Ascending aorta (tissue), 2 donors: ENCODE data around the gene DUS1L. TPM values are rescaled to one million over a fixed set of nuclear protein-coding genes. Genes with fewer than 3 reads are reported as not detected.
A peak's percentile ranks its signal among the peaks of the same experiment; 100 is the strongest.

Experiments used
- DNase-seq, 2 donors: peaks; one replicate each; pipeline ENCODE4 v3.0.0-alpha.2; 2019; ENCODE audit warnings: low spot score in 2 of 2
- H3K27ac ChIP-seq, 2 donors: fragments of 200-600 bp; sonication (generic); one replicate each; pipeline ENCODE4 v1.5.1; 2016 to 2017; ENCODE audit warnings: mild to moderate bottlenecking in 1 of 2
- H3K27me3 ChIP-seq: fragments of 200-600 bp; sonication (generic); one replicate; pipeline ENCODE4 v1.5.1; 2017
- H3K36me3 ChIP-seq, 2 donors: fragments of 200-600 bp; sonication (generic); one replicate each; pipeline ENCODE4 v1.5.1; 2016
- H3K4me1 ChIP-seq, 2 donors: fragments of 200-600 bp; sonication (generic); one replicate each; pipeline ENCODE4 v1.5.1; 2016 to 2017; ENCODE audit warnings: mild to moderate bottlenecking in 1 of 2
- H3K4me3 ChIP-seq, 2 donors: fragments of 200-600 bp; sonication (generic); one replicate each; pipeline ENCODE4 v1.5.1; 2016 to 2017; ENCODE audit warnings: mild to moderate bottlenecking in 1 of 2
- H3K9me3 ChIP-seq, 2 donors: fragments of 200-600 bp; sonication (generic); one replicate each; pipeline ENCODE4 v1.5.1; 2016
- CTCF ChIP-seq, 3 experiments: fragments of 200-600 bp in 2 of 3; fragments of 450-650 bp in 1 of 3; sonication (generic) in 2 of 3; IDR thresholded peaks; one replicate each; pipeline ENCODE4 v1.5.1; 2016 to 2019; ENCODE audit warnings: antibody characterized with exemption in 3 of 3, mild to moderate bottlenecking in 1 of 3, moderate library complexity in 1 of 3
- intact Hi-C: fragments of 100-400 bp; cut with DNase I; formaldehyde crosslinking; loops from one replicate; pipeline ENCODE4 v1.15.1; 2023
- total RNA-seq: library from RNA; depleted of rRNA; stranded (reverse); fragments of >200 nt; gene quantifications from one replicate; pipeline ENCODE4 v1.1.0, GENCODE V29; 2016

Gene DUS1L
- total RNA-seq, 1 donor from 2014 or later: 111 TPM

GRCh38 chr17:82096709-82097183, 31.1 kb upstream of the DUS1L start:
- no peak for TF ChIP-seq CTCF (IDR thresholded peaks at IDR 0.05)
- DNase-seq: no peak
- Histone ChIP-seq H3K27me3 (no peaks in the 10 kb centered on the region), H3K4me3 (peak overlapping the region; percentile 67 to 98), H3K36me3 (peaks cover 34 to 40% of the 10 kb centered on the region in 2 donors), H3K9me3 (no peaks in the 10 kb centered on the region), H3K4me1 (peaks cover 14 to 16% of the 10 kb centered on the region in 2 donors), H3K27ac (peak overlapping the region; percentile 94 to 96)
- intact Hi-C loops: loop anchor here (5.0 kb wide), 1 partner anchor 169 kb away; the partner anchor contains the start of gene MAFG

- Histone ChIP-seq H3K36me3 (peaks cover 39 to 48% of the 10 kb centered on the region in 2 donors), H3K9me3 (no peaks in the 10 kb centered on the region), H3K27ac (no peak overlapping the region), H3K4me1 (peaks cover 14 to 16% of the 10 kb centered on the region in 2 donors), H3K27me3 (no peaks in the 10 kb centered on the region), H3K4me3 (peak overlapping the region in 1 of 2 donors; percentile 98)
- no peak for DNase-seq
- no peak for TF ChIP-seq CTCF (IDR thresholded peaks at IDR 0.05)
- intact Hi-C loops: loop anchor here (5.0 kb wide), 1 partner anchor 169 kb away; the partner anchor contains the start of gene MAFG
Observed at GRCh38 chr17:82095777-82096708, 30.4 kb upstream of the DUS1L start.

GRCh38 chr17:82094931-82095776, 29.6 kb upstream of the DUS1L start:
- TF ChIP-seq CTCF (IDR thresholded peaks at IDR 0.05): no peak
- no peak overlapping the region for H3K4me3 ChIP-seq
- no peak overlapping the region for H3K27ac ChIP-seq
- peaks cover 14 to 16% of the 10 kb centered on the region in 2 donors for H3K4me1 ChIP-seq
- H3K27me3 ChIP-seq: no peaks in the 10 kb centered on the region
- intact Hi-C loops: loop anchor here (5.0 kb wide), 1 partner anchor 168 kb away; the partner anchor contains the start of gene MAFG
- H3K36me3 ChIP-seq: peaks cover 48 to 56% of the 10 kb centered on the region in 2 donors
- no peaks in the 10 kb centered on the region for H3K9me3 ChIP-seq
- no peak for DNase-seq

GRCh38 chr17:82092995-82093751, 27.6 kb upstream of the DUS1L start:
- Histone ChIP-seq H3K4me3 (no peak overlapping the region), H3K9me3 (no peaks in the 10 kb centered on the region), H3K27me3 (no peaks in the 10 kb centered on the region), H3K27ac (no peak overlapping the region), H3K36me3 (peaks cover 68 to 76% of the 10 kb centered on the region in 2 donors), H3K4me1 (peaks cover 10 to 12% of the 10 kb centered on the region in 2 donors)
- no peak for DNase-seq
- TF ChIP-seq CTCF (IDR thresholded peaks at IDR 0.05): no peak
- intact Hi-C loops: no loop called here

GRCh38 chr17:82092628-82092994, 27.0 kb upstream of the DUS1L start:
- intact Hi-C loops: no loop called here
- no peak overlapping the region for H3K4me3 ChIP-seq
- peaks cover 73 to 82% of the 10 kb centered on the region in 2 donors for H3K36me3 ChIP-seq
- no peak for DNase-seq
- no peaks in the 10 kb centered on the region for H3K27me3 ChIP-seq
- no peak overlapping the region for H3K27ac ChIP-seq
- H3K9me3 ChIP-seq: no peaks in the 10 kb centered on the region
- TF ChIP-seq CTCF (IDR thresholded peaks at IDR 0.05): no peak
- H3K4me1 ChIP-seq: peaks cover 10 to 12% of the 10 kb centered on the region in 2 donors
